Cardiac muscle cell (in vitro differentiated cells and primary cell): ENCODE measurements around the gene TMEM87B. TPM values are rescaled to one million over a fixed set of nuclear protein-coding genes. Genes with fewer than 3 reads are reported as not detected.
A peak's percentile ranks its signal among the peaks of the same experiment; 100 is the strongest.
"Not testable (repeated sequence)": the region's sequence is repeated elsewhere in the genome, so short reads cannot be mapped to it uniquely, and the experiment has no call there.

Experiments used
- DNase-seq, 2 donors: peaks; one replicate each; pipeline versions ENCODE4 v3.0.0 to v3.0.0-alpha.2; 2010 to 2017; ENCODE audit warnings: low read depth in 1 of 2, low spot score in 1 of 2
- H3K27ac ChIP-seq: fragments of 200-600 bp; sonication (generic); 2 replicates; pipeline ENCODE4 v1.5.1; 2016
- H3K27me3 ChIP-seq: fragments of 200-600 bp; sonication (generic); 2 replicates; pipeline ENCODE4 v1.6.0; 2016; ENCODE audit warnings: control low read depth
- H3K36me3 ChIP-seq: fragments of 200-600 bp; sonication (generic); 2 replicates; pipeline ENCODE4 v1.5.1; 2016; ENCODE audit warnings: control low read depth
- H3K4me1 ChIP-seq: fragments of 200-600 bp; sonication (generic); 2 replicates; pipeline ENCODE4 v1.8.1; 2017; ENCODE audit warnings: low read depth, mild to moderate bottlenecking, mixed run types
- H3K4me3 ChIP-seq: fragments of 200-600 bp; sonication (generic); 2 replicates; pipeline ENCODE4 v1.5.1; 2016; ENCODE audit warnings: mild to moderate bottlenecking
- H3K9me3 ChIP-seq: fragments of 200-600 bp; sonication (generic); 2 replicates; pipeline ENCODE4 v1.5.1; 2017; ENCODE audit warnings: low read depth, mild to moderate bottlenecking, control low read depth
- CTCF ChIP-seq: IDR thresholded peaks from 2 replicates; pipeline ENCODE4 v1.5.1; 2012; ENCODE audit warnings: low read depth, mild to moderate bottlenecking, low read length
- polyA plus RNA-seq: library from polyadenylated mRNA; unstranded; fragments of >200 nt; fragmentation: Nextera tagmentation; extraction: Ambion mirVana; gene quantifications from 2 replicates; pipeline ENCODE4 v1.2.1, GENCODE V29; 2016
- total RNA-seq: library from RNA; depleted of rRNA; stranded (reverse); fragments of >200 nt; gene quantifications from 2 replicates; pipeline ENCODE4 v1.2.3, GENCODE V29; 2016

Gene TMEM87B
- total and polyA plus RNA-seq, 2 experiments from 2014 or later, result 7.3 to 12.1 TPM

GRCh38 chr2:112033600-112033999 is 21.5 kb upstream of the TMEM87B start:
- H3K4me3 ChIP-seq, result no peak overlapping the region
- TF ChIP-seq CTCF, result no peak
- no peaks in the 10 kb centered on the region for H3K27me3 ChIP-seq
- no peaks in the 10 kb centered on the region for H3K9me3 ChIP-seq
- no peaks in the 10 kb centered on the region for H3K36me3 ChIP-seq
- peaks cover 11% of the 10 kb centered on the region for H3K4me1 ChIP-seq
- DNase-seq, result peak in 1 of 2 donors; percentile 84
- H3K27ac ChIP-seq, result no peak overlapping the region

GRCh38 chr2:112034924-112035323 is 20.1 kb upstream of the TMEM87B start:
- TF ChIP-seq CTCF, result no peak

GRCh38 chr2:112035786-112036185 is 19.3 kb upstream of the TMEM87B start:
- H3K27ac ChIP-seq, result no peak overlapping the region
- no peaks in the 10 kb centered on the region for H3K27me3 ChIP-seq
- TF ChIP-seq CTCF, result no peak
- no peaks in the 10 kb centered on the region for H3K36me3 ChIP-seq
- H3K4me3 ChIP-seq, result no peak overlapping the region
- peaks cover 11% of the 10 kb centered on the region for H3K4me1 ChIP-seq
- no peak for DNase-seq
- no peaks in the 10 kb centered on the region for H3K9me3 ChIP-seq

More at GRCh38 chr2:112034924-112035323, 20.1 kb upstream of the TMEM87B start:
- no peak overlapping the region for H3K27ac ChIP-seq
- DNase-seq, result no peak
- no peak overlapping the region for H3K4me3 ChIP-seq
- H3K4me1 ChIP-seq, result peaks cover 11% of the 10 kb centered on the region
- H3K27me3 ChIP-seq, result no peaks in the 10 kb centered on the region
- H3K9me3 ChIP-seq, result no peaks in the 10 kb centered on the region
- no peaks in the 10 kb centered on the region for H3K36me3 ChIP-seq

- not testable (repeated sequence) for H3K4me3 ChIP-seq, H3K36me3 ChIP-seq, H3K4me1 ChIP-seq, H3K27me3 ChIP-seq, H3K27ac ChIP-seq, DNase-seq, H3K9me3 ChIP-seq
Measured at GRCh38 chr2:112039556-112039955, 15.5 kb upstream of the TMEM87B start.

- H3K9me3 ChIP-seq, H3K4me1 ChIP-seq, H3K36me3 ChIP-seq, DNase-seq, H3K4me3 ChIP-seq, H3K27me3 ChIP-seq, H3K27ac ChIP-seq: not testable (repeated sequence)
Measured at GRCh38 chr2:112040066-112040465, 15.0 kb upstream of the TMEM87B start.

- not testable (repeated sequence) for H3K36me3 ChIP-seq, H3K27ac ChIP-seq, DNase-seq, H3K4me1 ChIP-seq, H3K9me3 ChIP-seq, H3K4me3 ChIP-seq, H3K27me3 ChIP-seq
Measured at GRCh38 chr2:112041460-112041859, 13.6 kb upstream of the TMEM87B start.

- no peak for TF ChIP-seq CTCF
- H3K4me3 ChIP-seq, result no peak overlapping the region
Measured at GRCh38 chr2:112045446-112046014, 9.5 kb upstream of the TMEM87B start.

More at GRCh38 chr2:112045446-112046014, 9.5 kb upstream of the TMEM87B start:
- no peaks in the 10 kb centered on the region for H3K27me3 ChIP-seq
- DNase-seq, result no peak
- no peaks in the 10 kb centered on the region for H3K9me3 ChIP-seq
- peaks cover 13% of the 10 kb centered on the region for H3K4me1 ChIP-seq
- H3K36me3 ChIP-seq, result no peaks in the 10 kb centered on the region
- no peak overlapping the region for H3K27ac ChIP-seq
